Memory B cell (primary cell): ENCODE data around the gene CRADD.
"Not testable (repeated sequence)": the region's sequence is repeated elsewhere in the genome, so short reads cannot be mapped to it uniquely, and the experiment has no call there.

Experiments used
- ATAC-seq: fragments of 150-1000 bp; cut with Tn5 transposase; 2 replicates; pipeline ENCODE4 v1.10.0; 2021; ENCODE audit warnings: low read depth, mild to moderate bottlenecking, moderate library complexity
- DNase-seq, 2 donors: peaks; one replicate each; pipeline ENCODE4 v3.0.0; 2022; ENCODE audit warnings: low spot score in 2 of 2
- H3K27ac Mint-ChIP-seq: one replicate; pipeline ENCODE4 v1.8.0; 2022; ENCODE audit warnings: mild to moderate bottlenecking, moderate library complexity, mixed read lengths
- H3K27me3 Mint-ChIP-seq: one replicate; pipeline ENCODE4 v1.8.0; 2022; ENCODE audit warnings: mixed read lengths
- H3K36me3 Mint-ChIP-seq: one replicate; pipeline ENCODE4 v1.8.0; 2022; ENCODE audit warnings: mild to moderate bottlenecking, mixed read lengths
- H3K4me1 Mint-ChIP-seq: one replicate; pipeline ENCODE4 v1.8.0; 2022; ENCODE audit warnings: mixed read lengths
- H3K4me3 Mint-ChIP-seq: one replicate; pipeline ENCODE4 v1.8.0; 2022; ENCODE audit warnings: mild to moderate bottlenecking, moderate library complexity, mixed read lengths
- H3K9me3 Mint-ChIP-seq: one replicate; pipeline ENCODE4 v1.8.0; 2022; ENCODE audit warnings: mixed read lengths

Gene CRADD

DNA sequence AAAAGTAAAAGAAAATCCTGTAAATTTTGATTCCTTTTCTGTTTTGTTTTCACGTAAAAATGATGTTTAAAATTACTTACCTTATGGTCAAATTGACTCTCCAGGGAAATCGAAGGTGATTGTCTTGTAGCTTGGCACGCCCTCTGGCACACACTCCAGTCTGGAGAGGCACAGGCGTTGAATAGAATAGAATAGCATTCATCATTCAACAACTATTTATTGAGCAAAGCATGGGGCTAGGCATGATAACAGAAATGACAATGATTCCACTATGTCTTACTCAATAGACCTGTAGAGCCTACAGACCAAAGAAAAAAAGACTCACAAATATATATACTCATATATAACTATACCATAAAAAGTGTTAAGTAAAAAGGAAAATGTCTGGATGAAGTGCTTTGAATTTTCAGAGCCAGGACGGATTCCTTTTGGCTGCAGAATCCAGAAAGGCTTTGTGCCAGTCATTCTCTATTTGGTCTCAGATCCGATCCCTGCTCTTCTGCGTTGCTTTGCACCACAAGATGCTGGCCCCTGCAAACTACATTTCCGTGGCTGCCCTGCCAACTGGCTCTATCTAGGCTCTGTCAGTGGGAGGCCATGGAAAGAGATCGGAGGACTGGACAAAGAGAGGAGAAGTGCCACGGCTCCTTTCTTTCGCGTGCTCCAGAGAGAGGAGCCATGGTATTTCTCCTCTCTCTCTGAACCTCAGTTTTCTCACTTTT lies 231.8 kb downstream of the CRADD start:
- DNase-seq: no peak
- H3K9me3 Mint-ChIP-seq: no peaks in the 10 kb centered on the region
- no peak overlapping the region for H3K27ac Mint-ChIP-seq
- no peak overlapping the region for H3K4me3 Mint-ChIP-seq
- H3K36me3 Mint-ChIP-seq: peaks cover 2% of the 10 kb centered on the region
- peaks cover 6% of the 10 kb centered on the region for H3K27me3 Mint-ChIP-seq
- no peak for ATAC-seq
- H3K4me1 Mint-ChIP-seq: no peaks in the 10 kb centered on the region

DNA sequence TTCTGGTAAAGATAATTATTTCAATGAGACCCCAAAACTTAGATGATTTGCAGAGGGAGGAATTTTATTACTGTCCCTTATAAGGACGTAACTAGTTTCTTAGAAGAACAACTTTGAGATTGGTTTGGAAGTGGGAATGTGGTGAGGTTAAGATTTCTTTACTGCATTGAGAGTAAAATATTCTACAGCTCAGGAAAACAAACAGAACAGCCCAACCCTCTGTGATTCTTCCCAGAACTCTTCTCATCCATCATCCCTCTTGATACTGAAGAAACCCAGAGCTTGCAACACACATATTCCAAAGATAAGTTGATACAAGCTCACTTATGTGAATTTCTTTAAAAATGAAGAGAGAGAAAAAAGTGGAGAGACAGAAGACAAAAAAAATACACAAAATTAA lies 234.2 kb downstream of the CRADD start:
- Mint-ChIP-seq H3K4me1 (no peaks in the 10 kb centered on the region), H3K9me3 (no peaks in the 10 kb centered on the region), H3K36me3 (no peaks in the 10 kb centered on the region), H3K27me3 (peaks cover 9% of the 10 kb centered on the region), H3K4me3 (no peak overlapping the region), H3K27ac (no peak overlapping the region)
- no peak for DNase-seq
- no peak for ATAC-seq

DNA sequence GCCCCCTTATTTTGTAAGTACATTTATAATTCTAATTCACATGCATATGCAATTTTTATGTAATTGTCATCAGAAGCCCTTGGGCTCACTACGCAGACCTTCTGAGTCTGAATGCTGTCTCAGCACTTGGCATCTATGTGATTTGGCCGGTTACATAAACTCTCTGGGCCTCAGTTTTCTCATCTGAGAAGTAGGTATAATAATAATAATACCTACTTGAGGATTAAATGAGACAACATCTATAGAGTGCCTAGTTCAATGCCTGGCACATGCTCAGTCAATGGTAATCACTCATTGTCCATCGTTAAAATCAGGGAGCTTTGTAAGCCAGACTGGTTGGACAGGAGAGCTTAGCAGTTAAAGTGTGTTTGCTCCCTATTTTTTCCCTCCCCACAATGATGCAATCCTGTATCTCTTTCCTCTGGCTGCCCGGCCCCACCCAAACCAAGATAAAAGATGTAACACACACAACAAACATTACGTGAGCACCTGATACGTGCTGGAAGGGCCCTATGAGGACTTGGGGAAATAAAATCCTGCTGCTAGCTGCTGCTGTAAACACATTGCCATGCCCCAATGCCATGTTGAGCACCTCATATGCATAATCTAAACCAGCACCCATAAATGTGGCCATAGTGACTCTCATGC lies 235.0 kb downstream of the CRADD start:
- no peaks in the 10 kb centered on the region for H3K4me1 Mint-ChIP-seq
- H3K4me3 Mint-ChIP-seq: no peak overlapping the region
- H3K27me3 Mint-ChIP-seq: peaks cover 9% of the 10 kb centered on the region
- ATAC-seq (no peak), DNase-seq (no peak)
- H3K36me3 Mint-ChIP-seq: no peaks in the 10 kb centered on the region
- H3K27ac Mint-ChIP-seq: no peak overlapping the region
- no peaks in the 10 kb centered on the region for H3K9me3 Mint-ChIP-seq

DNA sequence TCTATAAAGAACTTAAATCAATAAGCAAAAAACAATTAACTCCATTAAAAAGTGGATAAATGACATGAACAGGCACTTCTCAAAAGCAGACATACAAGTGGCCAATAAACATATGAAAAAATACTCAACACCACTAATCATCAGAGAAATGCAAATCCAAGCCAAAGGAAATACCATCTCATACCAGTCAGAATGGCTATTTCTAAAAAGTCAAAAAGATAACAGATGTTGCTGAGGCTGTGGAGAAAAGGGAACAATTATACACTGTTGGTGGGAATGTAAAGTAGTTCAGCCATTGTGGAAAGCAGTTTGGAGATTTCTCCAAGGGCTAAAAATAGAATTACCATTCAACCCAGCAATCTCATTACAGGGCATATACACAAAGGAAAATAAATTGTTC lies 236.7 kb downstream of the CRADD start:
- no peak overlapping the region for H3K27ac Mint-ChIP-seq
- H3K4me1 Mint-ChIP-seq: no peaks in the 10 kb centered on the region
- H3K4me3 Mint-ChIP-seq: no peak overlapping the region
- DNase-seq (no peak), ATAC-seq (no peak)
- H3K27me3 Mint-ChIP-seq: peaks cover 7% of the 10 kb centered on the region
- H3K36me3 Mint-ChIP-seq: no peaks in the 10 kb centered on the region
- no peaks in the 10 kb centered on the region for H3K9me3 Mint-ChIP-seq

DNA sequence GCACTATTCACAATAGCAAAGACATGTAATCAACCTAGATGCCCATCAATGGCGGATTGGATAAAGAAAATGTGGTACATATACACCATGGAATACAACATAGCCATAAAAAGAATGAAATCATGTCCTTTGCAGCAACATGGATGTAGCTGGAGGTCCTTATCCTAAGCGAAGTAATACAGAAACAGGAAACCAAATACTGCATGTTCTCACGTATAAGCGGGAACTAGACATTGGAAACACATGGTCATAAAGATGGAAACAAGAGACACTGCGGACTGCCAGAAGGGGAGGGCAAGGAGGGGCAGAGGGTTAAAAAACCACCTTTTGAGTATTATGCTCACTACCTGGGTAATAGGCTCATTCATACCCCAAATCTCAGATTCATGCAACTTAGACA lies 237.1 kb downstream of the CRADD start:
- Mint-ChIP-seq H3K4me3 (no peak overlapping the region), H3K27me3 (peaks cover 7% of the 10 kb centered on the region), H3K4me1 (no peaks in the 10 kb centered on the region), H3K36me3 (no peaks in the 10 kb centered on the region), H3K9me3 (no peaks in the 10 kb centered on the region), H3K27ac (no peak overlapping the region)
- no peak for ATAC-seq
- DNase-seq: no peak

DNA sequence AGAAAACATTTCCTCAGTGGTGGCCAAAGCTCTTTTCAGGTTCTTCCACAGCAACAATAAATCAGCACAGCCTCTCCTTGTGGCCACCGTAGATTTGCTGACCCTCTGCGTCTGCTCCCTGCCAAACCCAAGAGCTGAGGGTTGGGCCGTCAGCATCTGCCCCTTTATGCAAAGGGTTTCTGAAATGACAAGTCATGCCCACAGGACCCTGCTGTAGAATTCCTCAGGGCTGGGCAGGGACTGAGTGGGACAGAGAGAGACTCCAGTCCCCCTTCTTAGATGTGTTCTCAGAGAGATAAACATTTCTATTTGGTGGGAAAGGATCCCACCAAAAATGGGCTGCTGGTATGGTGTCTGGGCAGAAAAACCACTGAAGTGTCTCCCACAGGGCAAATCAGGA lies 238.2 kb downstream of the CRADD start:
- no peak for DNase-seq
- Mint-ChIP-seq H3K4me3 (no peak overlapping the region), H3K27ac (no peak overlapping the region), H3K27me3 (peaks cover 6% of the 10 kb centered on the region), H3K36me3 (no peaks in the 10 kb centered on the region), H3K9me3 (no peaks in the 10 kb centered on the region), H3K4me1 (no peaks in the 10 kb centered on the region)
- ATAC-seq: no peak

DNA sequence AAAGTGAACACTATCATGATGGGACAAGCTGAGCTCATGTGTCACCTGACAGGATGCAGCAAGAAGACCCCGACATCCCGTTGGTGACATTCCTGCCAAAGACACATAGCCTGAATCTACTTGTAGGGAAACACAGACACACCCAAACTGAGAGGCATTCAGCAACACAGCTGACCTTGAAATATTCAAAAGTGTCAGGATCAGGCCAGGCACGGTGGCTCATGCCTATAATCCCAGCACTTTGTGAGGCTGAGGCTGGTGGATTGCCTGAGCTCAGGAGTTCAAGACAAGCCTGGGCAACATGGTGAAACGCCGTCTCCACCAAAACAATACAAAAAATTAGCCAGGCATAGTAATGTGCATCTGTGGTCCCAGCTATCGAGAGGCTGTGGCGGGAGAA lies 239.2 kb downstream of the CRADD start:
- no peak for ATAC-seq
- Mint-ChIP-seq H3K4me3 (no peak overlapping the region), H3K36me3 (no peaks in the 10 kb centered on the region), H3K9me3 (no peaks in the 10 kb centered on the region), H3K27ac (no peak overlapping the region), H3K27me3 (peaks cover 6% of the 10 kb centered on the region), H3K4me1 (no peaks in the 10 kb centered on the region)
- DNase-seq: no peak

DNA sequence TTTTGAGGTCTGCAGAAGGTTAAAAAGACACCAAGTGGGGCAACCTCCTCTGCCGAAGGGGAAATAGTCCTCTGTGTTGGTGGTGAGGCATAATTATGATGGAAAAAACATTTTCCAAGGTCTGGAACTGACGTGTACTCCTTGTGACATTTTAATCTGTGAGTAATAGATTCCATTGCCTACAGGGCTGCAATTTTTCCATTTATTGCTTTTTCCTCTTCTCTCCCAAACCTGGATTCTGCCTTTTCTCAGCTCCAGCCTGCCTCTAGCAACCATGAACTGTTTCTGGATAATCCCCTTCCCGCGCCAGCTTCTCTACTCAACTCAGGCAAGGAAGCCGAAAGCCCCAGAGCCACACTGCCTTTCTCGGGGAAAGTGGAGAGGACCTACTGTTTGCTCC lies 241.1 kb downstream of the CRADD start:
- DNase-seq (no peak), ATAC-seq (no peak)
- H3K4me1 Mint-ChIP-seq: no peaks in the 10 kb centered on the region
- no peak overlapping the region for H3K4me3 Mint-ChIP-seq
- H3K27me3 Mint-ChIP-seq: peaks cover 2% of the 10 kb centered on the region
- H3K27ac Mint-ChIP-seq: no peak overlapping the region
- no peaks in the 10 kb centered on the region for H3K36me3 Mint-ChIP-seq
- H3K9me3 Mint-ChIP-seq: no peaks in the 10 kb centered on the region

DNA sequence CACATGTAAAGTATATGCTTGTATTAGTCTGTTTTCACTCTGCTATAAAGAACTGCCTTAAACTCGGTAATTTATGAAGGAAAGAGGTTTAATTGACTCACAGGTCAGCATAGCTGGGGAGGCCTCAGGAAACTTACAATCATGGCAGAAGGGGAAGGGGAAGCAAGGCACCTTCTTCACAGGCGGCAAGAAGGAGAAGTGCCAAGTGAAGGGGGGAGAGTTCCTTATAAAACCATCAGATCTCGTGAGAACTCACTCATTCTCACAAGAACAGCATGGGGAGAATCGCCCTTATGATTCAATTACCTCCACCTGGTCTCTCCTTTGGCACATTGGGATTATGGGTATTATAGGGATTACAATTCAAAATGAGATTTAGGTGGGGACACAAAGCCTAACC lies 241.7 kb downstream of the CRADD start:
- Mint-ChIP-seq H3K9me3 (no peaks in the 10 kb centered on the region), H3K27ac (no peak overlapping the region)
- ATAC-seq: no peak

DNA sequence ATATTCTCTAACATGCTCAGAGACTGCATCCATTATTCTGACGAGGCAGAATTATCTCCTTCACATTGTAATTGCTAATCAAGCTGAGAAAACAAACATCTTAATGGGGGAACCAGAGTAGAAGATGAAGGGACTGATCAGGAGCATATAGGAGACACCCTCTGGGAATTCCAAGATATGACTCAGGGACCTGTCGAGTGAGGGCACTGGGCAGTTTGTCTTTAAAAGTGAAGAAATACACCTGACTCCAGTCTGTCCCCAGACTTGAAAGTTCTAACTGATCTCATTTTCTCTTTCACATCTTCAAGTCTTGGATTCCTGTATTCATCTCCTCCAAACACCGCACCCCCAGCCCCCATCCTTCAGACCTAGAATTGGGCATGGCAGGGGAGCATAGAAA lies 244.3 kb downstream of the CRADD start:
- no peaks in the 10 kb centered on the region for H3K36me3 Mint-ChIP-seq
- DNase-seq (no peak), ATAC-seq (no peak)
- peaks cover 7% of the 10 kb centered on the region for H3K9me3 Mint-ChIP-seq
- no peaks in the 10 kb centered on the region for H3K4me1 Mint-ChIP-seq
- H3K4me3 Mint-ChIP-seq: no peak overlapping the region
- H3K27ac Mint-ChIP-seq: no peak overlapping the region
- H3K27me3 Mint-ChIP-seq: peaks cover 4% of the 10 kb centered on the region

More for the DNA sequence above, 241.7 kb downstream of the CRADD start:
- Mint-ChIP-seq H3K36me3 (no peaks in the 10 kb centered on the region), H3K4me1 (no peaks in the 10 kb centered on the region), H3K4me3 (no peak overlapping the region), H3K27me3 (peaks cover 2% of the 10 kb centered on the region)
- DNase-seq: no peak

DNA sequence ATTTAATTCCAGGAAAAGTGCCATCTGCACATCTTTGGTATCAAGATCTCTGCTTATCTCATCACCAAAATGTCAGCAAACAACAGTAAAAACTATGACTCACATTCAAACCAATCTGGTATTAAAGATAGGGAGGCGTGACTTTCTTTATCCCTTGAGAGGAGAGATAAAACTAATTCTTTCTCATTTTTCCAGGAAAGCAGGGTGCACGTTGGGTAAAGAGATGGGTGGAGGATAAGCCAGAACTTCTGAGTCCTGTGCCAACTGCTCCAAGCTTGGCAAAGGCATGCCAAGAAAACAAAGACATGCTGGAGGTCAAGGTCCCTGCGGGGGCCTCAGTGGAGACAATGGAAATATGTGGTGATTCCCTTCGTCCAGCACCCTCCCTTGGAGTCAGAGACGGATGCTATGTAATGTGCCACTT lies 245.4 kb downstream of the CRADD start:
- no peak overlapping the region for H3K4me3 Mint-ChIP-seq
- no peak for DNase-seq
- H3K27ac Mint-ChIP-seq: no peak overlapping the region
- no peak for ATAC-seq
- no peaks in the 10 kb centered on the region for H3K36me3 Mint-ChIP-seq
- H3K27me3 Mint-ChIP-seq: peaks cover 6% of the 10 kb centered on the region
- H3K9me3 Mint-ChIP-seq: peaks cover 7% of the 10 kb centered on the region
- no peaks in the 10 kb centered on the region for H3K4me1 Mint-ChIP-seq

DNA sequence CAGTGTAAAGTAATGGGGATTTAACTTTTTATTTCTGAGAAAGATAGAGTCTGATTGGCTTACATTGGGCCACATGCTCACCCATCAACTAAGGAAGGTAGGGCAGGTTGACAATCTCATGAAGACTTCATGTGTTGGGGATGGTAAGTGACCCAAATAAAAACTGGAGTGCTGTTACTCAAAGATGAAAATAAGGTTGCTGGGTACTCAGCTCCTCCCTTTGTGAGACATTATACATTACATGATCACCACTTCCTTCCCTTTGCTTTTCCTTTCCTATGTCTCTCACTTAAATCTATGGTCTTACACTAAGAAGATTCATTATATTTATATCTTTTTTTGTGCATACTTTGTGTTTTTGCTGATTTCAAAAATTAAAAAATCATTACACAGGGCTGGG lies 247.2 kb downstream of the CRADD start:
- no peaks in the 10 kb centered on the region for H3K36me3 Mint-ChIP-seq
- H3K27ac Mint-ChIP-seq: no peak overlapping the region
- ATAC-seq (no peak), DNase-seq (no peak)
- H3K4me3 Mint-ChIP-seq: no peak overlapping the region
- peaks cover 7% of the 10 kb centered on the region for H3K9me3 Mint-ChIP-seq
- H3K27me3 Mint-ChIP-seq: peaks cover 6% of the 10 kb centered on the region
- H3K4me1 Mint-ChIP-seq: no peaks in the 10 kb centered on the region

DNA sequence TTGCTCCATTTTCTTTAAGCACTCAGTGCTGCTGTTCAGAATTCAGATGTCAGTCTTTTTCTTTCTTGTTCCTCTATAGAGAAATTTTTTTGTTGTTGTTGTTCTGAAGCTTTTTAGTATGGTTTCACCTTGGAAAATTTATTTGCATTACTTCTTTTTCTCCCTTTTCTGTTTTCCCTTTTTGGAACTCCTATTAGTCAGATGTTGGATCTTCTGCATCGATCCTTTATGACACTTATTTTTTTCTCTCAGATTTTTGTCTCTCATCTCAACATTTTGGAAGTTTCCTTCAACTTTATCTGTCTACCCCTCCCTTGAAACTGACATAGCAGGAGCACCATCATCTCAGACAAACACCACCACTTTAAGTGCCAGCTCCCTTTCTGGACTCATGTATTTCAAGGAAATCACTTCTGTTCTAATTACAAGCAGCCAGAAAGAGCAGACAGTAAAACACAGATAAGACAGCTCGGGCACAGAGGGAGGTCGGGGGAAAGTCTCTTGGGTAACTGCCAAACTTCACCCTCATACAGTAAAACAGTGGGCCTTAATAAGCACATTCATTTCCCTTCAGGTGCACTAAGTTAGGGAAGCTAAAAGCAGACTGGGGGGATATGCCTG lies 248.5 kb downstream of the CRADD start:
- Mint-ChIP-seq H3K36me3 (no peaks in the 10 kb centered on the region), H3K9me3 (peaks cover 7% of the 10 kb centered on the region), H3K4me1 (no peaks in the 10 kb centered on the region), H3K27ac (no peak overlapping the region), H3K27me3 (peaks cover 7% of the 10 kb centered on the region), H3K4me3 (no peak overlapping the region)
- ATAC-seq (no peak), DNase-seq (no peak)

DNA sequence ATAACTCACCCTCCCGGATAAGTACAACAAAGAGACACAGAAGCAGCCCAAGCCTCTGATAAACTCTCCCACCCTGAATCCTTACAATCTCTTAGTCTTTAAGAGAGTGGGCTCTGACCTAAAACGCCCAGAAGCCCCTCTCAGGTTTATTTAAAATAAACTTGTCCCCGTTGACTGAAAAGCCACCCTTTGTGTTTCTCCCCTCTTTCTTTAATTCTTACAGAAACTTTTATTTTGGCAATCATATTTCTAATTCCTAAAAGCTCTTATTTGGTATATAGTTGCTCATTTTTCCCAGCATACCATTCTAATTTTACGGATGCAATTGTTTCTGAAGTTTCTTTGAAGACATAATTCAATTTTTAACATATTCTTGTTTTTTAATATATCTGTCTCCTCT lies 249.1 kb downstream of the CRADD start:
- Mint-ChIP-seq H3K4me1 (no peaks in the 10 kb centered on the region), H3K27ac (no peak overlapping the region), H3K4me3 (no peak overlapping the region), H3K36me3 (no peaks in the 10 kb centered on the region), H3K9me3 (peaks cover 7% of the 10 kb centered on the region), H3K27me3 (peaks cover 7% of the 10 kb centered on the region)
- no peak for DNase-seq
- no peak for ATAC-seq

DNA sequence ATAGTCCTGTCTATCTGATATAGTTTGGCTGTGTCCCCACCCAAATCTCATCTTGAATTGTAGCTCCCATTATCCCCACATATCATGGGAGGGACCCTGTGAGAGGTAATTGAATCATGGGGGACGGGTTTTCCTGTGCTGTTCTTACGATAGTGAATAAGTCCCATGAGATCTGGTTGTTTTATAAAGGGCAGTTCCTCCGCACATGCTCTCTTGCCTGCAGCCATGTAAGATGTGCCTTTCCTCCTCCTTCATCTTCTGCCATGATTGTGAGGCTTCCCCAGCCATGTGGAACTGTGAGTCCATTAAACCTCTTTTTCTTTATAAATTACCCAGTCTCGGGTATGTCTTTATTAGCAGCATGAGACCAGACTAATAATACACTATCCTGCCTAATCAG lies 251.9 kb downstream of the CRADD start:
- DNase-seq, H3K36me3 Mint-ChIP-seq, H3K4me1 Mint-ChIP-seq, H3K4me3 Mint-ChIP-seq, H3K9me3 Mint-ChIP-seq, ATAC-seq, H3K27ac Mint-ChIP-seq, H3K27me3 Mint-ChIP-seq: not testable (repeated sequence)
